ENCODE results near the gene VAV1. TPM values are rescaled to one million over a fixed set of nuclear protein-coding genes. Genes with fewer than 3 reads are reported as not detected.

Gene VAV1
- total RNA-seq, 1 experiment from 2014 or later: 7.5 TPM

- H2AFZ ChIP-seq: no peak overlapping the region
- H3K4me1 ChIP-seq (replicated peaks; ENCODE audit: insufficient read depth): peaks cover 39% of the 10 kb centered on the region
- POLR2A ChIA-PET (ENCODE audit: unreplicated experiment): no interaction called here
- CTCF ChIA-PET: interaction anchor here (0.6 kb wide), 1 partner anchor 16 kb away, joined by 10 read pairs; no protein-coding TSS in a partner anchor
- no peak overlapping the region for H3K27ac ChIP-seq
- H3K79me2 ChIP-seq (ENCODE audit: low read depth): peaks cover 6% of the 10 kb centered on the region
- no peaks in the 10 kb centered on the region for H3K27me3 ChIP-seq (ENCODE audit: insufficient read depth, low read depth)
- no peaks in the 10 kb centered on the region for H4K20me1 ChIP-seq (ENCODE audit: insufficient read depth)
- no peaks in the 10 kb centered on the region for H3K9me2 ChIP-seq (ENCODE audit: insufficient read depth)
- DNase-seq: no peak
- no peak overlapping the region for H3K4me3 ChIP-seq
- intact Hi-C loops (cut with micrococcal nuclease; ENCODE audit: unreplicated experiment): no loop called here
- H3K9me3 ChIP-seq (ENCODE audit: insufficient read depth, low read depth): no peaks in the 10 kb centered on the region
- H3F3A ChIP-seq (ENCODE audit: insufficient read depth, low read depth): peaks cover 22% of the 10 kb centered on the region
- no peak for TF ChIP-seq EZH2 (IDR thresholded peaks at IDR 0.05; ENCODE audit: low read depth)
- TF ChIP-seq CTCF (conservative IDR thresholded peaks at IDR 0.05): no peak
- no peaks in the 10 kb centered on the region for H3K36me3 ChIP-seq (ENCODE audit: low read depth)
- BruUV-seq (replicated peaks): no TSS peak
- no peak overlapping the region for H3K4me2 ChIP-seq
These were observed 47.6 kb upstream of the VAV1 start for GRCh38 chr19:6724631-6725492.

- no TSS peak for BruUV-seq (replicated peaks)
These were observed 46.8 kb upstream of the VAV1 start for GRCh38 chr19:6725513-6726231.

GRCh38 chr19:6728346-6728745 is 44.2 kb upstream of the VAV1 start:
- H2AFZ ChIP-seq: no peak overlapping the region
- H3K4me2 ChIP-seq: no peak overlapping the region
- ChIA-PET POLR2A (ENCODE audit: unreplicated experiment) (no interaction called here), CTCF (no interaction called here)
- H3F3A ChIP-seq (ENCODE audit: insufficient read depth, low read depth): peaks cover 6% of the 10 kb centered on the region; the same call in 1 of the 2 replicates
- H4K20me1 ChIP-seq (ENCODE audit: insufficient read depth): no peaks in the 10 kb centered on the region
- no TSS peak for BruUV-seq (replicated peaks)
- no peaks in the 10 kb centered on the region for H3K9me3 ChIP-seq (ENCODE audit: insufficient read depth, low read depth)
- intact Hi-C loops (cut with micrococcal nuclease; ENCODE audit: unreplicated experiment): no loop called here
- no peak overlapping the region for H3K4me3 ChIP-seq
- no peak overlapping the region for H3K27ac ChIP-seq
- TF ChIP-seq CTCF (conservative IDR thresholded peaks at IDR 0.05) (no peak), EZH2 (IDR thresholded peaks at IDR 0.05; ENCODE audit: low read depth) (no peak)
- no peaks in the 10 kb centered on the region for H3K9me2 ChIP-seq (ENCODE audit: insufficient read depth)
- H3K27me3 ChIP-seq (ENCODE audit: insufficient read depth, low read depth): no peaks in the 10 kb centered on the region
- H3K79me2 ChIP-seq (ENCODE audit: low read depth): no peaks in the 10 kb centered on the region
- no peaks in the 10 kb centered on the region for H3K36me3 ChIP-seq (ENCODE audit: low read depth)
- H3K4me1 ChIP-seq (replicated peaks; ENCODE audit: insufficient read depth): peaks cover 5% of the 10 kb centered on the region
- no peak for DNase-seq

More at GRCh38 chr19:6725513-6726231, 46.8 kb upstream of the VAV1 start:
- Histone ChIP-seq H3K9me3 (ENCODE audit: insufficient read depth, low read depth) (no peaks in the 10 kb centered on the region), H3K79me2 (ENCODE audit: low read depth) (no peaks in the 10 kb centered on the region), H3K4me3 (no peak overlapping the region), H2AFZ (no peak overlapping the region), H3F3A (ENCODE audit: insufficient read depth, low read depth) (peaks cover 22% of the 10 kb centered on the region), H4K20me1 (ENCODE audit: insufficient read depth) (no peaks in the 10 kb centered on the region), H3K27me3 (ENCODE audit: insufficient read depth, low read depth) (no peaks in the 10 kb centered on the region), H3K36me3 (ENCODE audit: low read depth) (no peaks in the 10 kb centered on the region), H3K4me2 (no peak overlapping the region), H3K27ac (no peak overlapping the region), H3K9me2 (ENCODE audit: insufficient read depth) (no peaks in the 10 kb centered on the region), H3K4me1 (replicated peaks; ENCODE audit: insufficient read depth) (peaks cover 32% of the 10 kb centered on the region)
- ChIA-PET POLR2A (ENCODE audit: unreplicated experiment) (no interaction called here), CTCF (no interaction called here)
- TF ChIP-seq CTCF (conservative IDR thresholded peaks at IDR 0.05): no peak
- no peak for TF ChIP-seq EZH2 (IDR thresholded peaks at IDR 0.05; ENCODE audit: low read depth)
- no peak for DNase-seq
- intact Hi-C loops (cut with micrococcal nuclease; ENCODE audit: unreplicated experiment): no loop called here
